Erythroblast (primary cell): ENCODE results near the gene DCST2.

Source experiments
- DNase-seq, 2 experiments: peaks; one replicate each; lab custom pipeline; 2025; lab: John Stamatoyannopoulos, UW
- GATA1 ChIP-seq: IDR thresholded peaks from 2 replicates; pipeline ENCODE4 v1.6.1; 2011; ENCODE audit warnings: low read depth, mild to moderate bottlenecking, control low read depth, low read length, moderate library complexity
- POLR2A ChIP-seq: IDR thresholded peaks from 2 replicates; pipeline ENCODE4 v1.6.1; 2011; ENCODE audit warnings: mild to moderate bottlenecking, low read length

DCST2 gene

GRCh38 chr1:155049651-155050559 is 16.3 kb upstream of the DCST2 start:
- TF ChIP-seq GATA1 (no peak), POLR2A (no peak)
- DNase-seq: no peak

GRCh38 chr1:155048449-155049334 is 15.1 kb upstream of the DCST2 start:
- TF ChIP-seq POLR2A (no peak), GATA1 (no peak)
- peak in 1 of 2 experiments; percentile 40 for DNase-seq

GRCh38 chr1:155044812-155045657 is 11.5 kb upstream of the DCST2 start:
- DNase-seq: peak; percentile 79 to 85
- TF ChIP-seq POLR2A (no peak), GATA1 (no peak)

- no peak for DNase-seq
- TF ChIP-seq GATA1 (no peak), POLR2A (no peak)
Measured at GRCh38 chr1:155044365-155044764, 10.8 kb upstream of the DCST2 start.

- TF ChIP-seq GATA1 (no peak), POLR2A (no peak)
- no peak for DNase-seq
Measured at GRCh38 chr1:155043793-155044192, 10.2 kb upstream of the DCST2 start.

- DNase-seq: no peak
- TF ChIP-seq POLR2A (no peak), GATA1 (no peak)
Measured at GRCh38 chr1:155043301-155043702, 9.7 kb upstream of the DCST2 start.

- no peak for DNase-seq
- TF ChIP-seq POLR2A: no peak
Measured at GRCh38 chr1:155042789-155043188, 9.2 kb upstream of the DCST2 start.

GRCh38 chr1:155040358-155041093 is 6.9 kb upstream of the DCST2 start:
- no peak for DNase-seq

GRCh38 chr1:155039308-155039669 is 5.7 kb upstream of the DCST2 start:
- DNase-seq: no peak
- no peak for TF ChIP-seq GATA1
- TF ChIP-seq POLR2A: no peak

More at GRCh38 chr1:155040358-155041093, 6.9 kb upstream of the DCST2 start:
- TF ChIP-seq GATA1 (no peak), POLR2A (no peak)

- no peak for DNase-seq
- no peak for TF ChIP-seq POLR2A
- no peak for TF ChIP-seq GATA1
Measured at GRCh38 chr1:155038602-155039307, 5.2 kb upstream of the DCST2 start.

GRCh38 chr1:155037851-155038441 is 4.4 kb upstream of the DCST2 start:
- DNase-seq: no peak
- no peak for TF ChIP-seq GATA1
- TF ChIP-seq POLR2A: no peak

- TF ChIP-seq GATA1 (no peak), POLR2A (no peak)
- no peak for DNase-seq
Measured at GRCh38 chr1:155037043-155037442, 3.5 kb upstream of the DCST2 start.
